Stimulated activated naive CD8-positive, alpha-beta T cell treated with anti-CD3 and anti-CD28 coated beads, Interleukin-15, amount 100 ng/mL, for 72 hours (primary cell): Measurements from ENCODE around the gene SPRN.
"Not testable (repeated sequence)": the region's sequence is repeated elsewhere in the genome, so short reads cannot be mapped to it uniquely, and the experiment has no call there.

Experiments
- ATAC-seq: fragments of 150-1000 bp; cut with Tn5 transposase; 2 replicates; pipeline ENCODE4 v1.10.0; 2021; ENCODE audit warnings: mild to moderate bottlenecking, moderate library complexity
- DNase-seq, 2 donors: peaks; one replicate each; pipeline ENCODE4 v3.0.0; 2021 to 2022
- H3K27ac Mint-ChIP-seq, 2 donors: one replicate each; pipeline ENCODE4 v1.8.0; 2022; ENCODE audit warnings: mild to moderate bottlenecking in 2 of 2, mixed read lengths in 2 of 2, moderate library complexity in 2 of 2
- H3K27me3 Mint-ChIP-seq: one replicate; pipeline ENCODE4 v1.8.0; 2022; ENCODE audit warnings: mixed read lengths
- H3K4me1 Mint-ChIP-seq: one replicate; pipeline ENCODE4 v1.8.0; 2022; ENCODE audit warnings: mild to moderate bottlenecking, mixed read lengths
- H3K4me3 Mint-ChIP-seq, 2 donors: one replicate each; pipeline ENCODE4 v1.8.0; 2022; ENCODE audit warnings: mild to moderate bottlenecking in 2 of 2, mixed read lengths in 2 of 2, moderate library complexity in 1 of 2
- H3K9me3 Mint-ChIP-seq, 2 donors: one replicate each; pipeline ENCODE4 v1.8.0; 2022; ENCODE audit warnings: mixed read lengths in 2 of 2

Gene SPRN

GRCh38 chr10:133429571-133429970 lies 5.1 kb upstream of the SPRN start:
- ATAC-seq, H3K27ac Mint-ChIP-seq, H3K4me1 Mint-ChIP-seq, DNase-seq, H3K4me3 Mint-ChIP-seq: not testable (repeated sequence)
- Mint-ChIP-seq H3K27me3 (peaks cover 13% of the 10 kb centered on the region), H3K9me3 (peaks cover 0 to 10% of the 10 kb centered on the region in 2 donors)

GRCh38 chr10:133424102-133424501 lies 323 bp downstream of the SPRN start:
- not testable (repeated sequence) for DNase-seq, H3K27ac Mint-ChIP-seq, H3K4me3 Mint-ChIP-seq, H3K9me3 Mint-ChIP-seq
- Mint-ChIP-seq H3K4me1 (peaks cover 13% of the 10 kb centered on the region), H3K27me3 (peaks cover 25% of the 10 kb centered on the region)
- ATAC-seq, result peak; percentile 23

DNA sequence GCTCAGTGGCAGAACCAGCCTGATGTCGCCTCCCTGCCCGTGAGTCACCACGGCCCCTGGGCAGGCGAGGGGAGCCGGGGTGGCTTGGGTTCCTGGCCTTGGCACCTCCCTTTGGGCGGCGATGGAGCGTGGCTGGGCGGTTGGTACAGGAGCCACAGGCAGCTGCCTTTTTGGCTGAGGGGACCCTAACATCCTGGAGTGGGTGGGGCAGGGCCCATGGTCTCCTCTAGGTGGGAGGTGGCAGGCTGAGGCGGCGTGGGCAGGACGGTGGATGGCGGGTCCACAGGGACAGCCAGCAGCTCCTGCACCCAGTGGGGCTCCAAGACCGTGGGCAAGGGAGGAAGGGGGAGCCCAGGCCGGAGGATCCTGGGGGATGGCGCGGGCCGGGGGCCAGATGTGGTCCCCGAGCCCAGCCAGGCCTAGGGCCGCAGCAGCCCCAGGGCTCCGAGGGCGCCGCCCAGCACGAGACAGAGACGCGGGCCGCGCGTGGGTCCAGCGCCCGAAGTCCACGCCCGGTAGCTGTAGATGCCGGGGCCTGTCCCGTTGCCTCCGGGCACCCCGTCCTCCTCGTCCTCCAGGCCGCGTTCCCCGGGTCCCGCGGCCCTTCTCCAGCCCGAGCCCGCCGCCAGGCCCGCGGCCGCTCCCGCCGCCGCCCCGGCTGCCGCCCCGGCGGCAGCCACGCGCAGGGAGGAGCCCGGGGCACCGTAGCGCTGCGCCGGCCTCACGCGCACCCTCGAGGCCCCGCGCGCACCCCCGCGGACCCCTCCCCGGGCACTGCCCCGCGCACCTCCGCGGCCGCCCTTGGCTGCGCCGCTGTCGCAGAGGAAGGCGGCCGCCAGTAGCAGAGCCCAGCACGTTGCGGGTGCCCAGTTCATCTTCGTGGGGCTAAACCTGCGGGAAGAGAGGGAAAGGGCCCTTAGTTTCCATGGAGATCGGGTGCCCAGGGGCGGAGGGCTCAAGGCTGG lies 1.3 kb downstream of the SPRN start:
- DNase-seq, result no peak
- peak overlapping the region; percentile 55 to 71 for H3K4me3 Mint-ChIP-seq
- H3K27ac Mint-ChIP-seq, result peak overlapping the region in 1 of 2 donors; percentile 59
- H3K9me3 Mint-ChIP-seq, result no peaks in the 10 kb centered on the region
- peaks cover 18% of the 10 kb centered on the region for H3K27me3 Mint-ChIP-seq
- H3K4me1 Mint-ChIP-seq, result peaks cover 13% of the 10 kb centered on the region
- ATAC-seq, result peak; percentile 47

DNA sequence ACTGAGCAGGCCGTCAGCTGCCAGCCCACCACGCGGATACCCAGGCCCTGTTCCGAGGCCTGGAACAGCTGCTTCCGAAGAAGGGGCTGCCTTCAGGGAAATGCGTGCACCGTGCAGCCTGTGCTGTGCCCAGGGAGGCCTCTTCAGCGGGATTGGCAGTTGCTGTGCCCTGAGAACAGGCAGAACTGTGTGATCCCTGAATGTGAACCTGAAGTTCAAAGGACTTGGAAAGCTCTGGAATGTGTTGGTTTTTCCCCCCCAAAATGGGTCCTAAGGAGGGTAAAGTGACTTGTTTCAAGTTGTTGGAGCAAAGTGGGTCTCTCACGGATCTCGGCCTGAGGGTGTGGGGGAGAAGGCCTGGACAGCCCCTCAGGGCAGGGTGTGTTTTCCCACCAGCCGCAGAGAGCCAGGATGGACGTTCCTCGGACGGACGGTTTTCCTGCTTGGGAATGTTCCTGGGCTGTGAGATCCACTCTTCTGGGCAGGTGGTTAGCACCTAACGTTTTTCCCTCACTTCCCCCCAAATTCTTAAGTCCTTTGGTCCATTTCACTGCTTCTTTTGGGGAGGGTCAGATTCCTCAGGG lies 2.1 kb downstream of the SPRN start:
- peak overlapping the region in 1 of 2 donors; percentile 48 for H3K4me3 Mint-ChIP-seq
- H3K27ac Mint-ChIP-seq, result peak overlapping the region in 1 of 2 donors; percentile 59
- H3K9me3 Mint-ChIP-seq, result no peaks in the 10 kb centered on the region
- peaks cover 18% of the 10 kb centered on the region for H3K27me3 Mint-ChIP-seq
- ATAC-seq (no peak), DNase-seq (no peak)
- peaks cover 13% of the 10 kb centered on the region for H3K4me1 Mint-ChIP-seq

DNA sequence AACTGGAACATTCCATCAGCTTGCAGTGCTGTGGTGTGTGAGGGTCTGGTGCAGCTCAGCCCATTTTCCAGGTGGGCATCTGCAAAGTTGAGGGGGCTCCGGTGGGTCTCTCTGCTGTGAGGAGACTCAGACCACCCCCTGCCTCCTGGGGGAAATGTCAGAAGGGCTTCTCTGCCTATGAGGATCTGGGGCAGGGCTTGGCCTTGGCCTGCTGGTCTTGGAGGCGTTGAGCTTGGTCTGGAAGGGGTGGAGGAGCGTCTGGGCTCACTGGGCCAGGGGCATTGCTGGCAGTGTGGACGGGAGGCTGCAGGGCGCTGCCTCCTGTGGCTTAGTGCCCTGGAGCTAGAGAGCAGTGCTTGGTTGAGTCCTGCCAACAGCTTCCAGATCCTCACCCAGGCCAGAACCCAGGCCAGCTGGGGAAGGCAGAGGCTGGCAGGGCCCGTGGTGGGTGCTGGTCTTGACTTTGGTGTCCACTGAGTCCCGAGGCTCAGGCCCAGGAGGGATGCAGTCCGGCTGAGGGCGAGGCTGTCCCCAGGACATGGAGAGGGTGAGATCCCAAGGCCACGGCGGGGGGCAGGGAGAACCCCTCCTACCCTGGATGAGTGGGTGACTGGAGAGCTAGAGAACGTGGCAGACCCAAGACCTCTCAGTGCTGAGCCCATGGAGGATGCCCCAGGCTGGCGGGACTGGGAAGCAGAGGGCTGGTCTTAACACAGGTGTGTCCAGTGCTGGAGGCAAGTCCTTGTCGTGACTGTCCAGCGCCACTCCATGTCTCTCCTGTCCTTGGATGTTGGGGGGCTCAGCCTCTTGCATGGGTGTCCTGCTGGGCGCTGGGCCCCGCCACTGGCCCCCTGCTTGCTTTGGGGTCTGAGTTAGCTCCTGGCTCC lies 2.8 kb downstream of the SPRN start:
- no peak for ATAC-seq
- H3K4me3 Mint-ChIP-seq, result peak overlapping the region in 1 of 2 donors; percentile 46
- no peak for DNase-seq
- H3K27me3 Mint-ChIP-seq, result peaks cover 18% of the 10 kb centered on the region
- no peaks in the 10 kb centered on the region for H3K9me3 Mint-ChIP-seq
- no peak overlapping the region for H3K27ac Mint-ChIP-seq
- H3K4me1 Mint-ChIP-seq, result peaks cover 13% of the 10 kb centered on the region

DNA sequence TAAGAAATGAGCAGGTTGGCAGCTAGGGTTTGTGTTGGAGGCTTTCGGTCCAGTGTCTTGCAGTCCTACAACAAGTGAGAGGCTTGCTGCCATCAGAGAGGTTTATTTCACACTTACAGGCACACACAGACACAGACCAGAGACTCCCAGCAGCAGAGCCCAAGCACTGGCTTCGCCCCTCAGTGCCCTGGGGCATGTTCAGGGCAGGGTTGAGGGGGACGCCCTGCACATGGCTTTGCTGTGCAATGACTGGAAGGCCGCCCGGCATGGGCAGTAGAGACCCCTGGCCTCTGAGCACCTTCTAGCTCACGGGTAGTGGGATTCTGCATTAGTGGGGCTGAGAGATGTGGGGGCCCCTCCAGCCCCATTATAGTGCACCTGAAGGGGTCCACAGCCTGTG lies 3.8 kb downstream of the SPRN start:
- no peak for ATAC-seq
- peak overlapping the region in 1 of 2 donors; percentile 80 for H3K27ac Mint-ChIP-seq
- H3K4me3 Mint-ChIP-seq, result no peak overlapping the region

GRCh38 chr10:133420028-133420427 lies 4.4 kb downstream of the SPRN start:
- DNase-seq, result no peak
- no peak overlapping the region for H3K27ac Mint-ChIP-seq
- H3K9me3 Mint-ChIP-seq, result peaks cover 6 to 10% of the 10 kb centered on the region in 2 donors
- no peak for ATAC-seq
- peaks cover 13% of the 10 kb centered on the region for H3K4me1 Mint-ChIP-seq
- peaks cover 18% of the 10 kb centered on the region for H3K27me3 Mint-ChIP-seq
- no peak overlapping the region for H3K4me3 Mint-ChIP-seq

More for the DNA sequence above, 3.8 kb downstream of the SPRN start:
- H3K27me3 Mint-ChIP-seq, result peaks cover 18% of the 10 kb centered on the region
- H3K9me3 Mint-ChIP-seq, result peaks cover under 1 to 6% of the 10 kb centered on the region in 2 donors
- peaks cover 13% of the 10 kb centered on the region for H3K4me1 Mint-ChIP-seq
- DNase-seq, result no peak

DNA sequence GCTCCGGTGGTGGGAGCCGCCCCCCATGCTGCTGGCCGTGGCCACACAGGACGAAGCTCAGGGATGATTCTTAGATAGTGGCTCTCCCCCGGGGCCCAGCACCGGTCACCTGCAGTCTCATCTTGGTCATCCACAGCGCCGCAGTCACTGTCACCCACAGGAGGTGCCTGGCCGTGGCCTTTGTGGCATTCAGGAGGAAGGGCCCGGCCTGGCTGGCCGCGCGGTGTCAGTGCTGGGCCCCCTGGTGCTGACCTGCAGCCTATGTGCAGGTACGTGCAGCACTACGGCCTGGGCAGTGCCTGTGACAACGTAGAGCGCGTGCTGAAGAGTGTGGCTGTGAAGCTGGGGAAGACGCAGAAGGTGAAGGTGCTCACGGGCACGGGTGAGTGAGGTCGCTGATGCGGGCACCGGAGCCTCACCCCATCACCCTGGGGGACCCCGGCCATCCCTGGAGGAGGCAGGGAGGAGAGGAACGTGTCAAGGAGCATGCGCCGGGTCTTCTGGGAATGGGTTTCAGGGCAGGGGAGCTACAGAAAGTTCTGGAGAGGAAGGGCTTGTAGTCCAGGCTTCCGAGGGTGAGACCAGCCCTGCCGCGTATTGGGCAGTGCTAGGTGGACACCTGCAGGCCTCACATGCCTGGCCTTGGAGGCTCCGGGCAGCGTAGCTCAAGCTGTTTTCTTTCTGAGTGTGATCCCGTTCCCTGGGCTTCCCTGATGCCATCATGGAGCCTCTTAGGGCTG lies 5.0 kb downstream of the SPRN start:
- H3K4me3 Mint-ChIP-seq, result no peak overlapping the region
- DNase-seq, result no peak
- peaks cover 18% of the 10 kb centered on the region for H3K27me3 Mint-ChIP-seq
- ATAC-seq, result no peak
- H3K4me1 Mint-ChIP-seq, result peaks cover 13% of the 10 kb centered on the region
- H3K9me3 Mint-ChIP-seq, result peaks cover 9 to 12% of the 10 kb centered on the region in 2 donors
- H3K27ac Mint-ChIP-seq, result peak overlapping the region in 1 of 2 donors; percentile 84

- Mint-ChIP-seq H3K4me3 (no peak overlapping the region), H3K27me3 (peaks cover 13% of the 10 kb centered on the region), H3K27ac (no peak overlapping the region), H3K4me1 (peaks cover 10% of the 10 kb centered on the region), H3K9me3 (peaks cover 11 to 12% of the 10 kb centered on the region in 2 donors)
- DNase-seq (no peak), ATAC-seq (no peak)
These were observed 6.0 kb downstream of the SPRN start for GRCh38 chr10:133418289-133418993.

DNA sequence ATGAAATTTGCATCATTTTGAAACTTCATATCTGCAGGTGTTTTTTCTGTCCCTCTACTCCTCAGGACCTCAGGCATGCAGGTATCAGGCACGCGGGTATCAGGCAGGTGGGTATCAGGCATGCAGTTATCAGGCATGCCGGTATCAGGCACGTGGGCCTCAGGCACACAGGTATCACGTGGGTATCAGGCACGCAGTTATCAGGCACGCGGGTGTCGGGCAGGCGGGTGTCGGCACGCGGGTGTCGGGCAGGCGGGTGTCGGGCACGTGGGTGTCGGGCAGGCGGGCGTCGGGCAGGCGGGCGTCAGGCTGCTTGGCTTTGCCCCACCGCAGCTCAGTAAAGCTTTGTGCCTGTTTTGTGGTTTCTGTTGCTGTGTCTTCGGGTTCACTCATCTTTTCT lies 8.7 kb downstream of the SPRN start:
- H3K4me1 Mint-ChIP-seq, result peaks cover 6% of the 10 kb centered on the region
- peaks cover 29 to 30% of the 10 kb centered on the region in 2 donors for H3K9me3 Mint-ChIP-seq
- ATAC-seq (peak; percentile 42), DNase-seq (no peak)
- no peaks in the 10 kb centered on the region for H3K27me3 Mint-ChIP-seq
- H3K4me3 Mint-ChIP-seq, result no peak overlapping the region
- no peak overlapping the region for H3K27ac Mint-ChIP-seq

GRCh38 chr10:133414401-133414800 lies 10.0 kb downstream of the SPRN start:
- not testable (repeated sequence) for ATAC-seq, H3K4me3 Mint-ChIP-seq, DNase-seq, H3K27me3 Mint-ChIP-seq
- Mint-ChIP-seq H3K4me1 (peaks cover 14% of the 10 kb centered on the region), H3K27ac (peak overlapping the region in 1 of 2 donors; percentile 12), H3K9me3 (peaks cover 41 to 43% of the 10 kb centered on the region in 2 donors)

DNA sequence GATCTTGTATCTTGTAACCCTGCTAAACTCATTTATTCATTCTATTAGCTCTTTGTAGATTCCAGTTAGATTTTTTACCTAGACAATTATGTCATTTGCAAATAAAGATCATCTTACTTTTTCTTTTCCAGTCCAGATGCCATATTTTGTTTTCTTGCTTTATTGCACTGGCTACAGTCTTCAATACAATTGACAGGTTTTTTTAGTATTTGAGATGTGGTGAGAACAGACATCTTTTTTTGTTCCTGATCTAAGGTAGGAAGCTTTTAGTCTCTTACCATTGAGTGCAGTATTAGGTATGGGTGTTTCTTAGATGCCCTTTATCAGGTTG lies 12.1 kb downstream of the SPRN start:
- Mint-ChIP-seq H3K4me1 (peaks cover 30% of the 10 kb centered on the region), H3K27ac (no peak overlapping the region), H3K9me3 (peaks cover 46 to 50% of the 10 kb centered on the region in 2 donors), H3K27me3 (no peaks in the 10 kb centered on the region), H3K4me3 (no peak overlapping the region)
- ATAC-seq (no peak), DNase-seq (no peak)

DNA sequence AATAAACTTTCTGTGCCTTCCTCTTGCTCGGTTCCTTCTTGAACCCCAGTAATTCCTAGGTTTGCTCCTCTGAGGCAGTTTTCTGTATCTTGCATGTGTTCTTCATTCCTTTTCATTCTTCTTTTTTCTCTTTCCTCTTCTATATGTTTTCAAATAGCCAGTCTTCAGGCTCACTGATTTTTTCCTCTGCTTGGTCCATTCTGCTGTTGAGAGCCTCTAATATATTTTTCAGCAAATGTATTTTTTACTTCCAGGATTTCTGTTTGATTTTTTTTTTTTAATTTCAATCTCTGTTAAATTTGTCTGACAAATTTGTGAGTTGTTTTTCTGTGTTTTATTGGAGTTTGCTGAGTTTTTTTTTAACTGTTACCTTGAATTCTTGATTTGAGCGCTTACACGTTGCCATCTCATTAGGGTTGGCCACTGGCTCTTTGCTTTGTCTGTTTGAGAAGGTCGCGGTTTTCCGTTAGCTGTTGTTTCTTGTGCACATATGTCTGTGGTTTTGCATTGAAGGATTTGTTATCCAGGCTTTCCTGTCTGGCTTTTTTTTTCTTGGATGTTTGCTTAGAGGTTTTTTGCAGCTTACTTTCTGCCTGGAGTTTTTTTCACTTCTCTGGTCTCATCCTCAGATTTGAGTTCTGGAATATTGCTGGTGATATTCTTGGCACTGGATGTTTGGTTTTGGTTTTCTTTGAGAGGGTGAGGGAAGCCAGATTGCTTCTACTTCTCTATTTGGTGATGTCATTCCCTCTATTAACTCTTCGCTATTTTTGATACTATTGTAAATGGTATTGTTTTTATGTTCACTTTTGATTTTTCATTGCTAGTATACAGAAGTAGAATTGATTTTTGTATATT lies 12.7 kb downstream of the SPRN start:
- H3K4me3 Mint-ChIP-seq, result no peak overlapping the region

More for the DNA sequence above, 12.7 kb downstream of the SPRN start:
- Mint-ChIP-seq H3K9me3 (peaks cover 46 to 50% of the 10 kb centered on the region in 2 donors), H3K27ac (peak overlapping the region in 1 of 2 donors; percentile 28), H3K4me1 (peaks cover 35% of the 10 kb centered on the region), H3K27me3 (no peaks in the 10 kb centered on the region)
- ATAC-seq (no peak), DNase-seq (no peak)
